ENCODE results near the gene WNT2.

Gene WNT2

GRCh38 chr7:117322741-117323304, at the start of gene WNT2:
WNT2 (minus strand) TSS chr7:117323058; CDS start chr7:117322989, 69 bp downstream.
- no peak for DNase-seq (ENCODE audit: low spot score)

- DNase-seq (ENCODE audit: low spot score) = no peak
These were observed 49.2 kb upstream of the WNT2 start for GRCh38 chr7:117372073-117372472.

GRCh38 chr7:117364339-117365080, 41.7 kb upstream of the WNT2 start:
- no peak for DNase-seq (ENCODE audit: low spot score)

GRCh38 chr7:117362294-117362888, 39.5 kb upstream of the WNT2 start:
- no peak for DNase-seq (ENCODE audit: low spot score)

GRCh38 chr7:117350027-117350426, 27.2 kb upstream of the WNT2 start:
- DNase-seq (ENCODE audit: low spot score) = no peak

- no peak for DNase-seq (ENCODE audit: low spot score)
These were observed 26.7 kb upstream of the WNT2 start for GRCh38 chr7:117349570-117349969.

GRCh38 chr7:117347962-117348672, 25.3 kb upstream of the WNT2 start:
- DNase-seq (ENCODE audit: low spot score) = no peak

GRCh38 chr7:117347480-117347879, 24.6 kb upstream of the WNT2 start:
- no peak for DNase-seq (ENCODE audit: low spot score)

GRCh38 chr7:117346161-117346560, 23.3 kb upstream of the WNT2 start:
- no peak for DNase-seq (ENCODE audit: low spot score)

GRCh38 chr7:117338020-117338419, 15.2 kb upstream of the WNT2 start:
- DNase-seq (ENCODE audit: low spot score) = no peak

- DNase-seq (ENCODE audit: low spot score) = no peak
These were observed 10.3 kb upstream of the WNT2 start for GRCh38 chr7:117333168-117333567.

GRCh38 chr7:117332031-117332430, 9.2 kb upstream of the WNT2 start:
- DNase-seq (ENCODE audit: low spot score) = no peak

GRCh38 chr7:117325836-117326235, 3.0 kb upstream of the WNT2 start:
- no peak for DNase-seq (ENCODE audit: low spot score)

- DNase-seq (ENCODE audit: low spot score) = no peak
These were observed 2.1 kb upstream of the WNT2 start for GRCh38 chr7:117324960-117325359.

GRCh38 chr7:117323851-117324711, 1.2 kb upstream of the WNT2 start:
- no peak for DNase-seq (ENCODE audit: low spot score)

- DNase-seq (ENCODE audit: low spot score) = no peak
These were observed 520 bp upstream of the WNT2 start for GRCh38 chr7:117323305-117323850.

- DNase-seq (ENCODE audit: low spot score) = no peak
These were observed 2.3 kb downstream of the WNT2 start for GRCh38 chr7:117320523-117320922.

- no peak for DNase-seq (ENCODE audit: low spot score)
These were observed 3.7 kb downstream of the WNT2 start for GRCh38 chr7:117319181-117319580.

- no peak for DNase-seq (ENCODE audit: low spot score)
These were observed 9.3 kb downstream of the WNT2 start for GRCh38 chr7:117313582-117313981.

- no peak for DNase-seq (ENCODE audit: low spot score)
These were observed 10.0 kb downstream of the WNT2 start for GRCh38 chr7:117312593-117313580.

All from activated CD4-positive, alpha-beta T cell treated with anti-CD3 and anti-CD28 coated beads, Interleukin-2, Interleukin-4, amounts not matched to agents 100 ng/mL and 50 ng/mL, durations not matched to agents 16 hours and 8 hours (primary cell).